C4-2B (cell line): ENCODE results near the gene SELPLG.
"Not testable (repeated sequence)": the region's sequence is repeated elsewhere in the genome, so short reads cannot be mapped to it uniquely, and the experiment has no call there.

ENCODE experiments used
- H3K27ac ChIP-seq: fragments of 450-650 bp; 2 replicates; pipeline ENCODE4 v1.5.1; 2017
- ZFX ChIP-seq: fragments of 450-650 bp; IDR thresholded peaks from 2 replicates; pipeline ENCODE4 v1.6.1; 2017
- TF ChIP-seq, protein P1 (sequence below): fragments of 450-650 bp; conservative IDR thresholded peaks from 2 replicates; pipeline ENCODE4 v1.5.1; 2017; ENCODE audit warnings: mild to moderate bottlenecking

The SELPLG gene

DNA sequence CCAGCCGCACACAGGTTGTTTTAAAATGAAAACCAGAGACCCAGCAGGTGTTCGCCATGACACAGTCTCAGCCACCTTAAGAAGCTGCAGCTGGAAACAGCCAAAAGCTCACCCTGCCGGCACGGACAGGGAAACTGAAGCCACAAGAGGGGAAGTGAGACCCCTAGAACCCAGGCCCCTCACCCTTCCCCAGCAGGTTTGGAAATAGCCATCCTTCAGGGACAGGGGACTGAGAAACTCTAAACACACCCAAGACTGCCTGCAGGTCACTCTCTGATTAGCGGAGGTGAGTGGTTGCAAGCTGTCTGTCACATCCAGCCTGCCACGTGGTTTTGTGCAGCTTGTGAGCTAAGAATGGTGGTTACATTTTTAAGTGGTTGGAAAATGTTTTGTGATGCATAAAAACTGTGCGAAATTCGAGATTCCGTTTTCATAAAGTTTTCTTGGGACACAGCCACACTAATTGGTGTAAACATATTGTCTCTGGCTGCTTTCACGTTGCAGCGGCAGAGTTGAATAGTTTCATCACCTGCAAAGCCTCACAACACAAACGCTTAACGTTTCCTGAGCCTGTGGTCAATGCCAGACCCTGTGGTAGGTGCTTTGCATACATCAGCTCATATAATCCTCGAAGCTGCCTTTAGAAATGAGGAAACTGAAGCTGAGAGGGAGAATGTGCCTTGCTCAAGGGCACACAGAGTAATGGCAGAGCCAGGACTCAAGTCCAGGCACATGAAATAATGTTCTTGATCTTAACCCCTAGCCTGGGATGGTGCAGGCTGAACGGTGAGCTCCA, 1.7 kb upstream of the SELPLG start:
- no peak for TF ChIP-seq ZFX
- H3K27ac ChIP-seq, result no peak overlapping the region

DNA sequence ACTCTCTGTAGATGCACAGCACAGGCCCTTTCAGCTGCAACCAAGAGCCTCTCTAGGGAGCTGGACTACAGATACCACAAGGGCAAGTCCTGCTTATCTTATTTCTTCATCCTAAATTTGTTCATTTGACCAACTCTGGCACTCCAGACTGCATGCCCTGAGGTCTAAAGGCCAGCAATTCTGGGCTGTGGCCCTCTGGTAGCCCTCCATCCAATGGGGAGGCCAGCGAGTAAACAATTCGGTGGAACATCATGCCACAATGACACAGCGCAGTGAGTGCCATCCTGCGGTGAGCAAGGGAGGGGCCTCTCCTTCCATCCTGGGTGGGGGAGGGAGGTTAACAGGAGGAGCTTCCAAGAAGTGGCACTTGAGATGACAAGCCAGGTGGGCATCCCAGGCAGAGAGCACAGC, 652 bp upstream of the SELPLG start:
- no peak overlapping the region for H3K27ac ChIP-seq
- TF ChIP-seq ZFX, result no peak
- TF ChIP-seq, protein P1, sequence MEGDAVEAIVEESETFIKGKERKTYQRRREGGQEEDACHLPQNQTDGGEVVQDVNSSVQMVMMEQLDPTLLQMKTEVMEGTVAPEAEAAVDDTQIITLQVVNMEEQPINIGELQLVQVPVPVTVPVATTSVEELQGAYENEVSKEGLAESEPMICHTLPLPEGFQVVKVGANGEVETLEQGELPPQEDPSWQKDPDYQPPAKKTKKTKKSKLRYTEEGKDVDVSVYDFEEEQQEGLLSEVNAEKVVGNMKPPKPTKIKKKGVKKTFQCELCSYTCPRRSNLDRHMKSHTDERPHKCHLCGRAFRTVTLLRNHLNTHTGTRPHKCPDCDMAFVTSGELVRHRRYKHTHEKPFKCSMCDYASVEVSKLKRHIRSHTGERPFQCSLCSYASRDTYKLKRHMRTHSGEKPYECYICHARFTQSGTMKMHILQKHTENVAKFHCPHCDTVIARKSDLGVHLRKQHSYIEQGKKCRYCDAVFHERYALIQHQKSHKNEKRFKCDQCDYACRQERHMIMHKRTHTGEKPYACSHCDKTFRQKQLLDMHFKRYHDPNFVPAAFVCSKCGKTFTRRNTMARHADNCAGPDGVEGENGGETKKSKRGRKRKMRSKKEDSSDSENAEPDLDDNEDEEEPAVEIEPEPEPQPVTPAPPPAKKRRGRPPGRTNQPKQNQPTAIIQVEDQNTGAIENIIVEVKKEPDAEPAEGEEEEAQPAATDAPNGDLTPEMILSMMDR, result no peak

- no peak overlapping the region for H3K27ac ChIP-seq
- no peak for TF ChIP-seq ZFX
- TF ChIP-seq, protein P1, result no peak
These were observed 587 bp downstream of the SELPLG start for GRCh38 chr12:108633081-108633533.

DNA sequence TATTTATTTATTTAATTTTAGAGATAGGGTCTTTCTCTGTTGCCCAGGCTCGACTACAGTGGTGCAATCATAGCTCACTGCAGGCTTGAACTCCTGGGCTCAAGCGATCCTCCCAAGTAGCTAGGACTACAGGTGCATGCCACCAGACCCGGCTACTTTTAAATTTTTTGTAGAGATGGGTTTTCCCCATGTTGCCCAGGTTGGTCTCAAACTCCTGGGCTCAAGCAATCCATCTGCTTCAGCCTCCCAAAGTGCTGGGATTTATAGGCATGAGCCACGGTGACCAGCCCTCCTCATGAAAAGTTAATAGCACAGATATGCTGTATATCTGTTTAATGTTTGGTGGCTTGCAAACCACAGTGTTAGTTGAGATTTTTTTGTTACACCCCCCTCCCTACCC, 2.4 kb downstream of the SELPLG start:
- H3K27ac ChIP-seq, result not testable (repeated sequence)

DNA sequence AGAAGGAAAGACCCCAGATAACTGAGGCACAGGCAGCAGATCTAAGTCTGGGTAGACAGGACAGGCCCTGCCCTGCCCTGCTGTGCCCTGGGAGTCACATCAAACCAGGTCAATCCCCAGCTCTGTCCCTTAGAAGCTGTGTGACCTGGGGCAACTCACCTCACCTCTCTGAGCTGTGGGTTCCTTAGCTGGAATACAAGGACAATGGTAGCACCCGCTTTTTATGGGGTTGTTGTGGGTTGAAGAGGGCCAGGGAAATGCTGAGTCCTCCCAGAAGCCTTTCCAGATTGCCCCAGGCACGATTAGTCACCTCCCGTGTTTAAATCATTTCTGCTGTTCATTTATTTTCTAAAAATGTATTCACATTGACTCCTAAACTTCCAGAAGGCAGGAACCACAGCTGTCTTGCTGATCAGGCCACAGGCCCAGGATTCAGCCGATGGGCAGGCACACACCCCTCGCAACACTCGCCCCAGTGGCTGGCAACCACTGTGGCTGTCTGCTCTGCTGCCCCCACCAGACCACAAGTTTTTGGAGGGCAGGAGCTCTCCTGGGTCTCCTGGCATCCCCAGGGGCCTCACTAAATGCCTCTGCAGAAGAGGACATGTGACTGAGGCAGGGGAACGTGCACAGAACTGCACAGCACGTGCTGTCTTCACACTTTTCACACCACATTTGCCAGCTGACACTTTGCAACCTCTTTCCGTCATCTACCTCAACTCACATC, 3.0 kb downstream of the SELPLG start:
- no peak overlapping the region for H3K27ac ChIP-seq
- TF ChIP-seq, protein P1, result no peak
- no peak for TF ChIP-seq ZFX

DNA sequence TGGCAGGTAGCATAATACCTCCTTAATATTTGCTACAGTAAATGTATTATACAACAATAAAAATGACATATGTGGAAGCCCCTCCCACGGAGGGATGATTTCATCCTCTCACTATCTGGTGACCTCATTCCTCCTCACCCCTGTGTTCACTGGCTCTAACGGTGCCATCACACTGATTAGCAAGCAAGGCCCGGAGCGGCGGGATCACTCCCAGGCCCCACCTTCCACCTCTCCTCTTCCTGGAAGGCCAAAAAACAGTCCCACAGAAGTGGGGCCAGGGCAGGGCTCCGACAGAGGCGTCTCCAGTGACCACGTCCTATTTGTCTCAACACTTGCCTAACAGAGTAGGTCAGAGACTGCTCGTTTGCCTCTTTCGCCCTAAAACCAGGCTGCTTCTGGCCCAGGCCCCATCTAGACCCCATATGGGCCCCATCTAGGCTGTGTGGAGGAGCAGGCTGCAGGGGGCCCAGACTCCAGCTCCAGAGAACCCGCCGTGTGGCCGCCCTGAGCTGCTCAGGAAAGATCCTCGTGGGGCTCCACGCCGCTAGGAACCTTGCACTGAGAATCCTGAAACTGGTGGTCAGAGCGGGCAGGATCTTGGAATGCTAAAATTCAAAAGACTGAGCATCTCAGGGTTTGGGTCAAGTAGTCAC, 3.7 kb downstream of the SELPLG start:
- H3K27ac ChIP-seq, result no peak overlapping the region
- TF ChIP-seq, protein P1, result no peak
- no peak for TF ChIP-seq ZFX

DNA sequence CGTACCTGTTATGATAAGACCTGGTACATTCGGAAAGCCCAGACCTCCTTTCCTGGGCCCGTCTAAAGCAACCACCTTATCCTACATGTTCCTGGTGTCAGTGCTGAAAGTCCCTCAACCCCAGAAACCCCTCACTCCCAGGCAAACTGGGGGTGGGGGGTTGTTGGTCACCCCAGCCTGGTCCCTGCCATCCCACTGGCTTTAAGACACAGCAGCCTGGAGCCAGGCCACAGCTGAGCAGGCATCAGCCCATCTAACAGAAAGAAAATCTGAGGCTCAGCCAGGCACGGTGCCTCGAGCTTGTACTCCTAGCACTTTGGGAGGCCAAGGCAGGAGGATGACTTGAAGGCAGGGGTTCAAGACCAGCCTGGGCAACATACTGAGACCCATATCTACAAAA, 4.5 kb downstream of the SELPLG start:
- no peak overlapping the region for H3K27ac ChIP-seq

More for the DNA sequence above, 4.5 kb downstream of the SELPLG start:
- no peak for TF ChIP-seq ZFX
- TF ChIP-seq, protein P1, result no peak
